Stimulated activated CD8-positive, alpha-beta memory T cell treated with anti-CD3 and anti-CD28 coated beads, Interleukin-12 subunit alpha, Interleukin-12 subunit beta, amount 100 ng/mL, for 4 hours (primary cell): Measurements from ENCODE around the gene HOXA3.

Source experiments
- DNase-seq: peaks from one replicate; pipeline ENCODE4 v3.0.0-alpha.2; 2020; ENCODE audit warnings: low read depth

HOXA3 gene

DNA sequence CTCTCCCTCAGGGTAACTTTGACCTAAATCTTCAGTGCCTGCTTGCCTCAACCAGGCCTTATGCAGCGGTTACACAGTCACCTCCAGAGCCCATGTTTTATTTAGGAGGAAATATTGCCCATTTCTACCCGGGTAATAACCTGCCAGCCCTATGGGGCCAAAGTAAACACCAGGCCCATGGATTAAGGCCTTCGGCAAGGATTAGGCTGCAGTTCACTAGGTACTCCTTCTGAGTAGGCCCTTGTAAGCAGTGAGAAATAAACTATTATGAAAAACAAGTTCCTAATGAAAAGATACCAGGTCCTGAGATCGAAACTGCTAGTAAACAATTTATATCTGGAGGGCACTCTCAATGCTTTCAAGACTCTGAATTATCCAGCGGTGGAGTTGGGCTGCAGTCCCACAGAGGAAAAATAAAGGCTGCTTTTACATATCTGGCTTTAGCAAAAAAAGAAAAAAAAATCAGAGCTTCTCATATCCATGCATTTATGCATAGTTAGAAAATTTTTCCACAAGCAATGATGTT, 25.5 kb upstream of the HOXA3 start:
- DNase-seq, result no peak

DNA sequence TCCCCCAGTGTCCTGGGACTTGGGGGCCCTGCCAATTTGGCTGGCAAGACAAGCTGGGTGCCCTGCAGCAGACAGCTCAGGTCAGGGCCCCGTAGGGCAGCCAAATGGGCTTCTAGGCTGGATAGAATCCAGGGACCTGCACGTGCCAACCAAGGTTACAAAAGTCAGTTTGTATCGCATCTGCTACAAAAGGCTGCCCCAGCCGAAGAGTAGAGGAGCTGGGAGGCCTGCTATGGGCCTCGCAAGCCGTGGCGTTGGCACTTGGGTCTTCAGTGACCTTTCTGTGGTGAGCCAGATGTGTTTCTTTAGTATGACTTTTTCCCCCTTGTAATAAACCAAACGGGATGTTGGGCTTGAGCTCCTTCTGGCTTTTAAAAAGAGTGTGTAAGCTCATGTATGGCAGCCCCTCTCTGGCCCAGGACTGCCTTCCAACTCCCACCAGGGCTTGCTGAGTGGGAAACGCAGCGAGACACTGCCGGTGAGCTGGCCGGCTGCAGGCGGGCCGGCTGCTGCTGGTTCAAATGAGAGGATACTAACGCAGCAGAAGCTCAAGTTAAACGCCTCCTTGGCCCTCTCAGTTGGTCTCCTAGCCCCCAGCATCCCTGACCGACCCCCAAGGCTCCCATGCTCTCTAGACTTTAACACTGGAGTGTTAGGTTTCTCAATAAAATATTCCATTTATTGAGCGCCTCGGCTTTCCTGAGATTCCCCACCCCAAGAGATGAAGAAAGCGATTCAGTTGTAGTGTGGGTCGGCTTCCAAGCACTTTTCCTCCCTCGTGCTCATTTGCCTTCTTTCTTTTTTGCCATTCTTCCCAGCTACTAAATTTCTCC, 24.8 kb upstream of the HOXA3 start:
- DNase-seq, result no peak

DNA sequence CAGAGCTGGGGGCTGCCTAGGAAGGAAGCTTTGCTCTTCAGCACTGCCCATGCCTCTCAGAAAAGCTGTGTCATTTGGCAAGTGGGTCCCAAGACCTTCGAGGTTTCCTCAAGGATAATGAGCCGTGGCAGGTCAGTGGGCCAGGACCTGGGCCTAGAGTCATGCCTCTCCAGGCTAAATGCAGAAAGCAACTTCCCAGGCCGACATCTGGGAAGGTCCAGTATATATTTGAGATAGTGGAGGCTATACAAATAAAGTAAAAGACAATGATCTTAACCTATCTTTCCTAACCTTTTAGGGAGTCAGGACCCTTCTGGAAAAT, 24.1 kb upstream of the HOXA3 start:
- DNase-seq, result no peak

DNA sequence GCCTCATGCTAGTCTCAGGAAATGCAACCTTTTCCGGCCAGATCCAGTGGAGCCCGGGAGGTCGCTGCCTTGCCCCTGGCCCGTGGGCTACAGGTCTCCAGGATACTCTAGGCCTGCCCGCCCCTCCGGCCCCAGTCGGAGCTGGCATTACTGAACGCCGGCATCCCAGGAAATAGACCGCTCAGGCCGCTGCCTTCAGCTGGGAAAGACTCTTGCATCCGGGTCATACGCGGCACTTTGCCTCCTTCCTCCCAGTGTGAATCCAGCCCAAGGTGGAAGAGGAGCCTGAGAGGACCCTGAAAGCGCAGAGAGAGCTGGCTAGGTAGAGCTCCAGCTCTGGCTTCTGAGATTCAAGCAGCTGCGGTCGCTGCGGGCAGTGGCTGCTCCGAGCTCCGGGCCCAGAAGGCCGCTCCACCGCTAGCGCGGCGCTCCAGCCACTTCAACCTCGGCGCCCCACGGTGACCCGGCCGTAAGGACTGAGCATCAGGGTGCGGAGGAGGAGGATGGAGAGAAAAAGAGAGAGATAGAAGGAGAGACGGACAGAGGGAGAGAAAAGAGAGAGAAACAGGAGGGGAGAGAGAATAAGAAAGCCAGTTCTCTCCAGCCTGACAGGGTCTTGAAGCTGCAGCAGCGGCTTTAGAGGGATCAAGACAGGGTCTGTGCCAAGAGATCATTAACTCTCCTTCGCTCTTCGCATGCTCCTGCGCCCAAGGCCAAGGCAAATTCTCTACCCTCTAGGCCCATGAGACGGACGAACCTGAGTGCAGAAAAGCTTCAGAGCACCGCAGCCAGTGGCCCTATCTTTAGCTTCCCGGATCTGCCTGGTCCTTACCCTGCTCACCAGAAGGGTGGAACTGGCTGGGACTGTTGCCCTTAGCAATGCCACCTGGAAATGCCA, 23.5 kb upstream of the HOXA3 start:
- no peak for DNase-seq

DNA sequence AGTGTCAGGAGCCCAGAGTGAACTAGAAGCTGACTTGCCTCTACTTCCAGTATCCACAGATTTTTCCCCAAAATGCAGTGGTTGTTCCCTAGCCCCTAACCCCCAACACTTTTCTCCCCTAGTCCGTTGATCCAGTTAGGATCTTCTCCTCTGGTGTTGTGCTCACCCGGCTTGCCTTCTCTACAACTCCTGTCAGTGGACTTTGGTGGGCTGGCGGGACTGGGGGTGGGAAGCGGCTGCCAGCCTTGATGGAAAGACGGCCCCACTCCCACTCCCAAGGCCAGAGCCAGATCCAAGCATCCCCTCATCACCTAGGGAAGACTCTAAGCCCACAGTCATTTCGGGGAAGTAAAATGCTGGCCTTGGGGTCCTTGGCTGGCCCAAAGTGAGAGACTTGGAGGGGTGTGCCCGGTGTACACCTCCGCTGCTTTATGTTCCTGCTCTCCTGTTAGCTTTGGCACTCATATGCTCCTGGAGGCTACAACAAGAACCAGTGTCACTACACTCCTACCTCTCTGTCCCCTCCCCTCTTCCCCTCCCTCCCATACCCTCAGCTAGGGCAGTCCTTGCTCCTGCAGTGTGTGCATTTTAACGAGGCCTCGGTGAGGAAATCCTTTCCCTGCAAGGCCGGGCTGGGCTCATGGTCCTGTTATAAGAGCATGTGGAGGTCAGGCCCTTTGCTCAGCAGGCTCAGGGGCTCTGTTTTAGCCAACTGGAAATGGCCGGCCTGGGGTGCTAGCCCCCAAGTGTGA, 22.7 kb upstream of the HOXA3 start:
- DNase-seq, result no peak

DNA sequence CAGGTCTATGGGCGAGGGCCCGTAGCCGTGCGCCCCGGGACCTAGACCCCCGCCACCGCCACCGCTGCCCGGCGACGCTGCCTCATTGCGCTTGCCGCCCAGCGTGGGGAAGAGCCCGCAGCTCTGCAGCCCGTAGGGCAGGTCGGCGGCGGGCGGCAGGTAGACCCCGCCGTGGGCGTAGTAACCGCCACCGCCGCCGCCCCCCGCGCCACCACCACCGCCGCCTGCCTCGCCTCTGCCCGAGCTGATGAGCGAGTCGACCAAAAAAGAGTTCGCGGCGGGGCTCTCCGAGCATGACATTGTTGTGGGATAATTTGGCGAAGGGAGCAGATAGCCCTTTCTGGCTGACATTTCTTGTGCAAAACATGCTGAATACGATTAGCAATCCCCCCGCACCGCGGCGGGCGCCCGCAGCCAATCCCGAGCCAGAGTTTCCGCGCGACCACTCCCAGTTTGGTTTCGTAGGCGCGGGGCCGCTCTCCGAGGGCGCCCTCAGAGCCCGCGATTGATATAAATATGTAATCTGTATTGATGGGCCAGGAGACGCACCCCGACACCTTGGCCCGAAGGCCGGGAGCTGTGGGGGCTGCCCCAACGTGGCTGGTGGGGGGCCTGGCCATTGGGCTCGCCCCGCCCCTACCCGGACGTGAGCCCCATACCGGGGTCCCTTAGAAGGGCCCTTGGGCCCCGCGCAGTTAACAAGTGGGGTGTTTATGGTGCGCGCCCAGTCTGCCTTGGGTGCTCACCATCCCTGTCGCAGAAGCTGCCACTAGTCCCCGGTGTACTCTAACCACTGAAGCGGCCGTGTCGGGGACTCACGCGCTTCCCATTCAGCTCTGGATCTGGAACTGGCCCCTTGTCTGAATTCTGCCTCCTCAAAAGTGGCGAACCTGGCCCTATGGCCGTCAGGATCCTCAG, 21.8 kb upstream of the HOXA3 start, which contains the start of gene HOXA10:
Gene HOXA10 (minus strand): TSS at position 365 of the 918 bp plus-strand sequence. CDS start 14 bp downstream, at position 351.
- DNase-seq, result no peak

DNA sequence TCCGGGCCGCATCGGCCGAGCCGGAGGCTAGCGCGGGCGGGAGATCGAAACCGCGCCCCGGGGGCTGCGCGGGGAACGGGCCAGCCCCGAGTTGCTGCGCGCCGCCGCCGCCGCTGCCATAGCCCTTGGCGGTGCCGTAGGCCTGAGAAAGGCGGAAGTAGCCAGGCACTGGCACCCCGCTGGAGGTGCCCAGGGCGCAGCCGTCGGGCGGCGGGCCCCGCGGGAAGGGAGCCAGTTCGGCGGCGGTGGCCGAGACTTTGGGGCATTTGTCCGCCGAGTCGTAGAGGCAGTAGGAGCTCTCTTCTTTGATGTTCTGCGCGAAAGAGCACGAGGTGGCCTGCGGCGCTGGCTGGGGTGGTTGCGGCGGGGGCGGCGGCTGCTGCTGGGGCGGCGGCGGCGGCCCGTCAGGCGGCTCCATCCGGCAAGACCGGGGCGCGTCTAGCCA, 21.1 kb upstream of the HOXA3 start:
- DNase-seq, result no peak

DNA sequence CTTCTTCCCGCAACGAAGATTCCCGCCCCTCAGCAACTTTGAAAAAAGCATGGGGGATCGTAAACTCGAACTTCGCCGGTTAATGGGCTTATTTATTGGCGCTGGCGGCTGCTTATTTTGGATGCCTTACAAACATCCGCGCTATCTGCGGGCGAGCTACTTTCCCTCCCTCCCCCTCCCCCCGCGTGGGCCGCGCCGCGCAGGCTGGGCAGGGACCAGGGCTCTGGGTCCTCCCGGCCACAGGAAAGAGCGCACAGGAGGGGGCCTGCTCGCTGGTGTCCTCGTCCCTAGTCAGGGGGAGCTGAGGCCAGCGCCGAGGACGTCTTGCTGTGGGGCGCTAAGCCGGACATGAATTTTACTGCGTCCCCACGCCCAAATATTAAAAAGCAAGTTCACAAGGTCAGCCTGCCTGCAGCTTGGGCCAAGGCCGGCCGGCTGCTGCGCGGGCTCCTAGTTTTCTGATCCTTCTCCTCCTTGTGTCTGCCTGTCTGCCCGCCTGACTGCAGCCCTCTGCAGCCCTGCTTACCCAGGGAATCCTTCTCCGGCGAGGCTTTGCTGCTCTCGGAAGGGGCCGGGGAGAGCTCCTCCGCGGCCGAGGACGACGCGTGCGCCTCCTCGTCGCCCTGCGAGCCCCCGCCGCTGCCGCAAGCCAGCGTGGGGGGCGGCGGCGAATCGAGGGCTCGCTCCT, 20.6 kb upstream of the HOXA3 start:
- no peak for DNase-seq

DNA sequence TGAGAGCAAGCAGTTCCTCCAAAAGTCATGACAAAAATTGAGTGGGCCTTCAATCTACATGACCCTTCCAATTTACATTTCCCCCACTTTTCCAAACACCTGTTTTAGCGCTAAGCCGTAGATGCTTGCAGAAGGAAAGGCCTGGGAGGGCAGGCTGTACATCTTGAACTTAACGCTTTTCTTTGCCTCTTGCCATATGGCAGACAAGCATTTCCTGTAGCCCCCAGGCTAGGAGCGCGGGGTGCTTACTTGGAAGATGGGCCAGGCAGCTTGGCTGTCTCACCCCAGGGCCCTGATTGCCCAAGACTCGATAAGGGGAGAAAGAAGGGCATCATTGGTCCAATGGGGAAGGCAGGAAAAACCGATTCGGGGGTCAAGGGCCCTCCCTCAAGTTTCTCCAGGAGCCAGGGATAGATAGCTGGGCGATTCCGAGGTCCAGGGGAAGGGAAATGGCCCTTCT, 20.0 kb upstream of the HOXA3 start:
- no peak for DNase-seq

DNA sequence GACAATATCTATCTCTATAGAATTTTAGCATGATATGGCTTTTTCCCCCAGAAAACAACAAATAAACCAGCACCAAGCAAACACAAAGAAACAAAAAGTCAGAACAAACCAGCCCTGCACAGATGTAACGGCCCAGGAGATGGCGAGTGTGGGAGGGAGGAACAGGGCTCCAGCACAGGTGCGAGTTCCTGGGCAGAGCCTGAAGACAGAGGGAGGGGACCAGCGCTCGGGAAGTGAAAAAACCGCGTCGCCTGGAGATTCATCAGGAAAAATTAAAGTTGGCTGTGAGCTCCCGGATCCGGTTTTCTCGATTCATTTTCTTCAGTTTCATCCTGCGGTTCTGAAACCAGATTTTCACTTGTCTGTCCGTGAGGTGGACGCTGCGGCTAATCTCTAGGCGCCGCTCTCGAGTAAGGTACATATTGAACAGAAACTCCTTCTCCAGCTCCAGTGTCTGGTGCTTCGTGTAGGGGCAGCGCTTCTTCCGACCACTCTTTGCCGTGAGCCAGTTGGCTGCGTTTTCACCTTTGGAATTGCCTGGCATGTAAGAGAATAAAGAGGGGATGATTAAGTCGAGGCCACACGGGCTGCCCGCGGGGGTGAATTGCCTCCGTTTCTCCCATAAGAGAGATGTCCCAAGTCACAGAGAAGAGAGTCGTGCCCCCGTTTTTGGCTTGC, 19.4 kb upstream of the HOXA3 start:
- DNase-seq, result no peak

DNA sequence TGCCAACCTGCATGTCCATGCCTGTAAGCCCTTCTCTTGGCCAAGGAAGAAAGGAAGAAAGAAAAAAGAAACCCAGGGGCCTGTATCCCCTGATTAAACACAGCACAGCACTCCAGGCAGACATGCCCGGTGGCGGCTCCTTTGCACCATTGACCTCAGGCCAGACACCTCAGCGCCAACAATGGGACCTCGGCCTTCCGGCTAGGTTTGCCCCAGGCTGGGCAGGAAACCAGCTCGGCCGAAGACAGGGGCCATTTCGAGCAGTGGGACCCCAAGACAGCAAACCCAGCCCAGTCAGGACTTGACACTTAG, 18.9 kb upstream of the HOXA3 start:
- DNase-seq, result no peak

DNA sequence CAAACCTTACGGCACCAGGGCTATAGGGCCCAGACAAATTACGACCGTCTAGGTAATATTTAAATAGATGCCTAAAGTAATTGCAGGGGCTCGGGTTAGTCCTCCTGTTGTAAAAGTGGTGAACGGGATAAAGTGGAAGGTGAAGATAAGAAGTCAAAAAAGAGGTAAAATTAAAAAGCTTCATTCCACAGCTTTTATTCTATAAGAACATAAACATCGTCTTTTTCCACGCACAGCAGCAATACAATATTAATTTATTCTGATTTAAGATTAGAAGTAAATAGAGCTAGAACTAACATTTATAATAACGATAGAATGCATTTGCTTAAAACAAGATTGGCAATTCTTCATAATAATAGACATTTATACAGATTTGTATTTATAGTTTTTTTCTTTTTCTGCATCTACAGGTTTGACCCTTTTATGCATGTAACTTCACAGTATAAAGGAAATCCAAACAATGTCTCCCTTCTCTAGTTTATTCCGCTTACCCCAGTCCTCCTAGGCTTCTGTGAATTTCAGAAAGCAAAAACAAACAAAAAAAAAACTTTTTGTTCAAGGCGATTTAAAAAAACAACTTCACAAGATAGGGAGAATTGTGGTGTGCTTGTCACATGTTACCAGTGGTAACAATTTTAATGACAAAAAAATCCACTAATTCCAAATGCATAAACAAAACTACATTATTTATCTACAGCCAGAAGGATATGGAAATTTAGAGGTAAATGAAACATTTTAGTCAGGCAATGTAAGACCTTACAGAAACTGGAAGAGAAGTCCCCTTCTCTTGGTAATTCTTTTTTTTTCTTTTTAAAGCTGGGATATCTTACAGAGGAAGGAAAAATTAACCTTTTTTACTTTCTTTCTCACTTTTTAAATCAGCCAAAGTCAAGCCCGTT, 18.3 kb upstream of the HOXA3 start:
- DNase-seq, result no peak

DNA sequence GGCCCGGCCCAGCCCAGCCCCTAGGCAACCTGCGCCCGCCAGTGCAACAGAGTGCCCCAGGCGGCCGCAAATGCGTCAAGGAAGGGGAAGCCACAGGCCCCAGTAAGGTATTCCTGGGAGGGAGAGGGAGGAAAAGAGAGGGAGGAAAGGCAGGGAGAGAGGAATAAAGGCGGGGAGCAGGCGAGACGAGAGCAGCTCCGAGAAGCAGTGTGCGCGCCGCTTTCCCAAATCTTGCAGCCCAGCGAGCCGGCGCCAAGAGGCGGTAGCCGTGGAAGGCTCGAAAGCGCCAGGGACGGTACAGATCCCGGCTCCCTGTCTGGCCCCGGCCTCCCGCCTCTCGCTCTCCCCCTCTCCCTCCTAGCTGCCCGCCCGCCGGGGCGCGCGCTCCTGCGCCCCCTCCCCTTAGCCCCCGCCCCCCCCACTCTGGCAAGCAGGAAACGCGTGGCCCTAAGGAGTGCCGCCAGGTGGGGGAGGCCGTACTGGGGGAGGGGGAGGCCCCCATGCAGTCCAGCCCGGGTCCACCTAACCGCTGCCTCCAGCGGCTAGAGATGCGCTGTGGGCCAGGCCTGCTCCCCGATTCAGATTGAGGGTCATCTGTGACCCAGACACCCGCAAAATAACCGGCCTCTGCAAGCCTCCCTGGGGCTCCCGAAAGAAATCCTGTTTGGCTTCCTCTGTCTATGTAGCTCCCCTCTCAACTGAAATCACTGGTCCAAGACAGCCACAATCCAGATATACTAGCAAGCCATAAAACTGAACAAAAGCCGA, 17.5 kb upstream of the HOXA3 start:
- no peak for DNase-seq

DNA sequence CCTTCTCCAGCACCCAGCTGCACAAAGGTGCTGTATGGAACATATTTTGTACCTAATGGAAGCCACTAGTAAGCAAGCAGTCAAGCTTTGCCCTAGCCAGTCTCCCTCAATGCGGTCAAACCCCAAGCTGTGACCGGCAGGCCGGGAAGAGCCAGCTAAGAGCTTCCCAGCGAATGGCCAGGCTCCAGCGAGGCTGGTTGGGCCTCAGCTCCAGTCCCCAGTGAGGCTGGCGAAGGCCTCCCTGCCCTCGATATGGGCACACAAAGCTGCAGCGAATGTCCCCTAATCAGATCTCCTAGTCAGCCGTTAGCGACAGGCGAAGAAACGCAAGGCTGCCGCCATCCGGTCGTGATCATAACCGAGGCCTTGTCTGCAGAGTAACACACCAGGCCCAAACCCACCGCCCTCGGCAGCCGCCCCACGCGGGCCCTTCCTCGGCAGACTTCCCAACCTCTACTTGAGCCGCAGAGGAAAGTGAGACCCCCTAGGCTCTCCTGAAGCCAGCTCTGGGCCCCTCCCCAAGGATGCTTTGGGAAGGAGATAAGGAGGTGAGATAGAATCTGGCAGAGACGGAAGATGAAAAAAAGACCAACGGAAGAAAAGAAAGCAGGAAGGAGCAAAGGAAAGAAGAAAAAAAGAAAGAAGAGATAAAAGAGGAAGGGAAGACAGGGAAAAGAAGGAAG, 16.0 kb upstream of the HOXA3 start:
- DNase-seq, result no peak

DNA sequence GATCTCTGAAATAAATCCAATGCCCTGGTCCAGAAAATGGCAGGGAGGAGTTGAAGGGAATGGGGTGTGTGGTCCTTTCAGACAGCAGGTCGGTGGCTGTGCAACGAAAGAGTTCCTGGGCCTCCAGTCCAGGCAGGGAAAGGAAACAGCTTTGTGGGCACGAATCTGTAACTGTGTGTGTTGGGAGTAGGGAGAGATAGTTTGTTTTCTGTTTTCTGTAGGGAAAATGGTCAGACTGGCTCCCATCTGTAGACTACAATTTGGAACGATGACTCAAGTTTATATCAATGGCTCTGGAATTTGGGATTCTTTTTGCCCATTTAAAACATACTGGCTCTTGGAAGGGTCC, 15.5 kb upstream of the HOXA3 start:
- DNase-seq, result no peak

DNA sequence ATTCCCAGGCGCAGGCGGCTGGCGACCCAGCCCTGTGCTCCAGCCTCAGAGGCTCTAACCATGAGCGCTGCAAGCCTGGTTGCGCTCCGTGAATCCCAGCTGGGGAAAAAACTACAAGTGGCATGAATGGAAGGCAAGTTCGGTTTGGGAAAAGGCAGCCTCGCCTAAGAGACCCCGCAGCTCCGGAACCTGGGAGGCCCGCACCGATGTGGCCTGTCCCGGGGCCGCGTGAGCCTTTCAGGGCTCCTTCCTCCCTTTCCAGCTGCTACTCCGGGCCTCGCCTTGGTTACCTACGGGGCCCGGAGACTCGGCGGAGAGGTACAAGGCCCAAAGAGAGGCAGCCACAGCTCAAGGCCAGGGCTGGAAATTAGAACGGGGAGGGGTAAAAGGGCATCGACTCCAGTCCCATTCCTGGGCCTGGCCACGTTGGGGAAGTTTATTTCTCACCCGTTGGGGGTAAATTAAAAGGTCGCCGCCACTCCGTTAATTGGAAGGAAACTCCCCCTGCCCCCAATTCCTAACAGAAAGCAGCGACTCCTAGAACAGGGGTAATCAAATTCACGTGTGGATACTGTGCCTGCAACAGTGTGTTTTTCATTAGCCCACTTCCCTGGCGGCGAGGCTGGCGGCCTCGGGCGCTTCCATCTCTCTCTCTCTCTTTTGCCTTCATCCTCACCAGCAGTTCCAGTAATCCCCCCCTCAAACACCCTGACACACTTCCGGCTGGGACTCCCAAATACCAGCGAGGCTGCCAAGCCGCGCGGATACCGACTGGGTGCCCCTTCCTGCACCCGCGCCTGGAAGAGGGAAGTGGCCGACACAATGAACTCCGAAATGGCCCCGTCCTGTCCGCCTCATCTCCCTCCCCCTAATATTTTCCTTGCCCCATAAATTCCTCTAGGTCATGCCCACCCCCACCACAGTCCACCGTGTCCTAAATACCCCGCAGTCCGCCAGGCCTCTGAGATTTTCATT, 14.4 kb upstream of the HOXA3 start:
- no peak for DNase-seq
